ENCODE results near the gene ZNF79. TPM values are rescaled to one million over a fixed set of nuclear protein-coding genes. Genes with fewer than 3 reads are reported as not detected.
A peak's percentile ranks its signal among the peaks of the same experiment; 100 is the strongest.

The ZNF79 gene
- total and polyA plus RNA-seq, 3 experiments from 2014 or later: 6.8 to 19.7 (median 19.1) TPM

DNA sequence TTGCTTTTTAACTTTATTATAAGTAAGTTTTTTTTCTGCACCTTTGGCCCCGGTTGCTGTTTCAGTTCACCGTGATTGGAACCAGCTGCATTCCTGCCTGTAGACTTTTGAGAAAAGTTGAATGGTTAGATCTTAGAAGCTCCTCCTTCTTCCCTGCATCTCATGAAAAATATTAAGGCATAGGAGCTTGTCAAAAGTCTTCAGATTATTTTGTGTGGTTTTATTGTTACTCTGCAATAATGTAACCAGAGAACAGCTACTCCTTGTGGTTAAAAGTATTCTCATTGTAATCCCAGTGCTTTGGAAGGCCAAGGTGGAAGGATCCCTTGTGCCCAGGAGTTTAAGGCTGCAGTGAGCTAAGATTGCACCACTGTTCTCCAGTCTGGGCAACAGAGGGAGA, 30.5 kb upstream of the ZNF79 start:
- H3K36me3 Mint-ChIP-seq: no peaks in the 10 kb centered on the region

DNA sequence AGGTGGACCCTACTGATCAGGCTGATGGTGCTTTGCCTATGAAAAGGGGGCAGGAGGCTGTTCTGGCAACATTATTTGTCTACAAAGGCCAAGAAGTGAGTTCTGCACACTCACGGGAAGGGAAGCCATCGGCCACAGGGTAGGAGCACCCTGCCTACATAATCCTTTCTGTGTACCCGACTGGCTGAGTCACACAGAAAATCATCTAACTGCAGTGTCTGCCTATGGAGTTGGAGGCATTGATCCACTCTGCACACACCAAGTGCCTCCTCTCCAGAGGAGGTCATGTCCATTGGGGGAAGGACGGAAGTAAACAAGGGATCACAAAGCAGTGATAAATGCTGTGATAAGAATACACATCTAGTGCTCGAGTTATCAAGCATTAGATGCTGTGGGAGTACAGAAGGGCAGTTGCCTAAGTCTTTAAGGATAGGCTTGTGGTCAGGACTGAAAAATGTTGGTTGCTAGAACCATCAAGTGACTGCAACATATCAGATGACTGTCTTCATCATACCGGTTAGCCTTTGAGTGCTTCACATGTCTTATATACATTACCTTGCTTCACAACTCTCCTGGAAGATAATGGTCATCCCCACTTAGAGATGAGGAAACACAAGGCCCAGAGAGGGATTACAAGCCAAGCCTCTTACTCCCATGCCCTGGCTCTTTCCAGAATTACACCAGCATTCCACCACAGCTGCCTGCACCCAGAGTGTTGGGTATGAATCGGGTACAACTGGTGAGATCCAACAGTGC, 28.5 kb upstream of the ZNF79 start:
- Histone ChIP-seq H3K36me3 (ENCODE audit: insufficient read depth, low read length) (no peaks in the 10 kb centered on the region), H3K4me3 (ENCODE audit: low read length) (no peak overlapping the region), H3K27me3 (ENCODE audit: insufficient read depth, low read length, poor library complexity, severe bottlenecking) (peaks cover 49% of the 10 kb centered on the region), H3K4me1 (ENCODE audit: insufficient read depth, low read length) (peaks cover 18% of the 10 kb centered on the region), H3K9me3 (ENCODE audit: low read length) (no peaks in the 10 kb centered on the region), H3K27ac (ENCODE audit: low read depth, low read length) (no peak overlapping the region)
- peaks cover 17 to 56% of the 10 kb centered on the region in 2 donors for H3K27me3 Mint-ChIP-seq
- H3K9me3 Mint-ChIP-seq: no peaks in the 10 kb centered on the region
- DNase-seq: no peak
- no peaks in the 10 kb centered on the region for H3K36me3 Mint-ChIP-seq
- peaks cover 11 to 18% (median 14%) of the 10 kb centered on the region in 3 donors for H3K4me1 Mint-ChIP-seq
- POLR2A ChIA-PET: interaction anchor here (2.9 kb wide), 1 partner anchor 55 kb away, joined by 18 read pairs; the partner anchor contains the start of genes LRSAM1 and RPL12
- peak overlapping the region in 3 of 8 donors; percentile 5 to 75 (median 8) for H3K27ac Mint-ChIP-seq
- CTCF ChIA-PET: interaction anchor here (1.3 kb wide), 1 partner anchor 172 kb away, joined by 3 read pairs; no protein-coding TSS in a partner anchor
- H3K4me3 Mint-ChIP-seq: peak overlapping the region; percentile 0 to 91 (median 71)

More for the DNA sequence above, 30.5 kb upstream of the ZNF79 start:
- H3K9me3 ChIP-seq (ENCODE audit: low read length): no peaks in the 10 kb centered on the region
- H3K27me3 ChIP-seq (ENCODE audit: insufficient read depth, low read length, poor library complexity, severe bottlenecking): peaks cover 58% of the 10 kb centered on the region
- no peak overlapping the region for H3K4me3 ChIP-seq (ENCODE audit: low read length)
- Mint-ChIP-seq H3K4me1 (peaks cover 22 to 31% (median 28%) of the 10 kb centered on the region in 3 donors), H3K27me3 (peaks cover 23 to 58% of the 10 kb centered on the region in 2 donors), H3K9me3 (no peaks in the 10 kb centered on the region), H3K27ac (no peak overlapping the region), H3K4me3 (no peak overlapping the region)
- no peak for DNase-seq
- H3K27ac ChIP-seq (ENCODE audit: low read depth, low read length): no peak overlapping the region
- ChIA-PET POLR2A (interaction anchor here (0.6 to 0.7 kb wide), 2 partner anchors 177 to 210 kb away, joined by 3 to 8 read pairs; no protein-coding TSS in a partner anchor), CTCF (interaction anchor here (0.7 kb wide), 2 partner anchors 29 to 1783 kb away, joined by 3 read pairs; no protein-coding TSS in a partner anchor)
- H3K36me3 ChIP-seq (ENCODE audit: insufficient read depth, low read length): no peaks in the 10 kb centered on the region
- peaks cover 27% of the 10 kb centered on the region for H3K4me1 ChIP-seq (ENCODE audit: insufficient read depth, low read length)

- CTCF ChIA-PET: interaction anchor here (0.8 to 1.9 kb wide), 11 partner anchors 8 to 339 kb away, joined by 3 to 10 read pairs (median 4); partner anchors contain the start of genes TOR2A and ZNF79
- Mint-ChIP-seq H3K9me3 (no peaks in the 10 kb centered on the region), H3K36me3 (no peaks in the 10 kb centered on the region), H3K27ac (peak overlapping the region in 2 of 8 donors; percentile 43 to 75), H3K4me3 (peak overlapping the region; percentile 13 to 91 (median 77)), H3K27me3 (peaks cover 21 to 58% of the 10 kb centered on the region in 2 donors), H3K4me1 (peaks cover 11 to 18% (median 14%) of the 10 kb centered on the region in 3 donors)
- Histone ChIP-seq H3K36me3 (ENCODE audit: insufficient read depth, low read length) (no peaks in the 10 kb centered on the region), H3K4me3 (ENCODE audit: low read length) (peak overlapping the region; percentile 42), H3K4me1 (ENCODE audit: insufficient read depth, low read length) (peaks cover 18% of the 10 kb centered on the region), H3K9me3 (ENCODE audit: low read length) (no peaks in the 10 kb centered on the region), H3K27ac (ENCODE audit: low read depth, low read length) (no peak overlapping the region), H3K27me3 (ENCODE audit: insufficient read depth, low read length, poor library complexity, severe bottlenecking) (peaks cover 47% of the 10 kb centered on the region)
- no peak for DNase-seq
- POLR2A ChIA-PET: interaction anchor here (0.5 to 2.9 kb wide), 4 partner anchors 28 to 720 kb away, joined by 3 to 18 read pairs (median 4); partner anchors contain the start of genes LRSAM1, RPL12 and ZNF79
Measured at GRCh38 chr9:127396253-127396807, 27.9 kb upstream of the ZNF79 start.

DNA sequence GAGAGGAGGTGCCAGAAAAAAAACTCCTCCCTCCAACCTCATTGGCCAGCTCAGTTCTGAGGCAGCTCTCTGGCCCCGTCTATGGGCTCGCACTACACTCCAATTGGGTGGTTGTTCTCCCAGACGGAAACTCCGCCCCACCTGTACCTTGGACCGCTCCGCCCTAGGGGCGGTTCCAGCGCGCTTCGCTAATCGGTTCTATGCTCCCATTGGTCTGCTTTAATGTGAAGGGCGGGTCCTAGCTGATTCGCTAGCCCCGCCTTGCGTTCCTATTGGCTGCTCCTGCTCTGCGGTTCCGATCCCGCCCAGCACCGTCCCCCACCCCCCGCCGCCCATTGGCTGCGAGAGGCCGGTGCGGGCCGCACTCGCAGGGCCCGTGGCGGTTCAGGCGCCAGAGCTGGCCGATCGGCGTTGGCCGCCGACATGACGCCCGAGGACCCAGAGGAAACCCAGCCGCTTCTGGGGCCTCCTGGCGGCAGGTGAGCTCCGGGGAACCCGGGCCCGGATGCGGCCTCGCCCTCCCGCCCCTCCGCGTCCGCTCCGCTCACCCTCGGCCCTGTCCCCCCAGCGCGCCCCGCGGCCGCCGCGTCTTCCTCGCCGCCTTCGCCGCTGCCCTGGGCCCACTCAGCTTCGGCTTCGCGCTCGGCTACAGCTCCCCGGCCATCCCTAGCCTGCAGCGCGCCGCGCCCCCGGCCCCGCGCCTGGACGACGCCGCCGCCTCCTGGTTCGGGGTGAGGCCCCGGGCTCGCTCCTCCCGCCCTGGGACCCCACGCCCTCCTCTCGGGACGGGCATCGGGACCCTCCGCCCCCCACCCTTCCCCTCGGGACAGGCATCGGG, 27.2 kb upstream of the ZNF79 start, which contains the start of gene SLC2A8:
SLC2A8 (plus strand) TSS at position 362 of the 838 bp plus-strand sequence; CDS start at position 424, 62 bp downstream.
- Mint-ChIP-seq H3K27me3 (peaks cover 23 to 57% of the 10 kb centered on the region in 2 donors), H3K4me3 (peak within 1 kb of the TSS; percentile 72 to 91 (median 77)), H3K9me3 (no peaks in the 10 kb centered on the region), H3K36me3 (no peaks in the 10 kb centered on the region), H3K4me1 (peaks cover 11 to 18% (median 14%) of the 10 kb centered on the region in 3 donors), H3K27ac (peak within 1 kb of the TSS in 4 of 8 donors; percentile 59 to 89 (median 70))
- ChIA-PET POLR2A (interaction anchor here (0.5 to 2.9 kb wide), 5 partner anchors 9 to 719 kb away, joined by 3 to 18 read pairs (median 3); partner anchors contain the start of genes LRSAM1, RPL12 and ZNF79), CTCF (interaction anchor here (0.8 to 1.9 kb wide), 11 partner anchors 9 to 338 kb away, joined by 3 to 10 read pairs (median 4); partner anchors contain the start of genes TOR2A and ZNF79)
- H3K27ac ChIP-seq (ENCODE audit: low read depth, low read length): peak within 1 kb of the TSS; percentile 14
- peaks cover 42% of the 10 kb centered on the region for H3K27me3 ChIP-seq (ENCODE audit: insufficient read depth, low read length, poor library complexity, severe bottlenecking)
- no peaks in the 10 kb centered on the region for H3K36me3 ChIP-seq (ENCODE audit: insufficient read depth, low read length)
- peak; percentile 74 to 97 (median 95) for DNase-seq
- peaks cover 18% of the 10 kb centered on the region for H3K4me1 ChIP-seq (ENCODE audit: insufficient read depth, low read length)
- no peaks in the 10 kb centered on the region for H3K9me3 ChIP-seq (ENCODE audit: low read length)
- peak within 1 kb of the TSS; percentile 42 for H3K4me3 ChIP-seq (ENCODE audit: low read length)

- ChIA-PET POLR2A (interaction anchor here (1.1 to 2.9 kb wide), 2 partner anchors 9 to 53 kb away, joined by 3 to 18 read pairs; partner anchors contain the start of genes LRSAM1 and RPL12), CTCF (interaction anchor here (1.3 to 1.9 kb wide), 5 partner anchors 10 to 185 kb away, joined by 3 to 10 read pairs (median 4); no protein-coding TSS in a partner anchor)
- Mint-ChIP-seq H3K9me3 (no peaks in the 10 kb centered on the region), H3K27me3 (peaks cover 23 to 52% of the 10 kb centered on the region in 2 donors), H3K36me3 (no peaks in the 10 kb centered on the region), H3K4me1 (peaks cover 11 to 18% (median 14%) of the 10 kb centered on the region in 3 donors), H3K4me3 (peak overlapping the region; percentile 20 to 88 (median 73)), H3K27ac (peak overlapping the region in 5 of 8 donors; percentile 19 to 89 (median 59))
- DNase-seq: peak in 4 of 5 donors; percentile 9 to 54 (median 27)
- peak overlapping the region; percentile 14 for H3K27ac ChIP-seq (ENCODE audit: low read depth, low read length)
- H3K4me1 ChIP-seq (ENCODE audit: insufficient read depth, low read length): peaks cover 18% of the 10 kb centered on the region
- peak overlapping the region; percentile 42 for H3K4me3 ChIP-seq (ENCODE audit: low read length)
- H3K27me3 ChIP-seq (ENCODE audit: insufficient read depth, low read length, poor library complexity, severe bottlenecking): peaks cover 37% of the 10 kb centered on the region
- H3K36me3 ChIP-seq (ENCODE audit: insufficient read depth, low read length): no peaks in the 10 kb centered on the region
- no peaks in the 10 kb centered on the region for H3K9me3 ChIP-seq (ENCODE audit: low read length)
Measured at GRCh38 chr9:127397646-127398274, 26.4 kb upstream of the ZNF79 start.

- H3K4me3 ChIP-seq (ENCODE audit: low read length): peak overlapping the region; percentile 0
- H3K27me3 ChIP-seq (ENCODE audit: insufficient read depth, low read length, poor library complexity, severe bottlenecking): peaks cover 32% of the 10 kb centered on the region
Measured at GRCh38 chr9:127398275-127398647, 25.9 kb upstream of the ZNF79 start.

More at GRCh38 chr9:127398275-127398647, 25.9 kb upstream of the ZNF79 start:
- CTCF ChIA-PET: interaction anchor here (1.9 kb wide), 1 partner anchor 183 kb away, joined by 10 read pairs; no protein-coding TSS in a partner anchor
- peaks cover 19 to 47% of the 10 kb centered on the region in 2 donors for H3K27me3 Mint-ChIP-seq
- H3K9me3 Mint-ChIP-seq: no peaks in the 10 kb centered on the region
- H3K27ac Mint-ChIP-seq: peak overlapping the region in 5 of 8 donors; percentile 19 to 89 (median 59)
- Histone ChIP-seq H3K36me3 (ENCODE audit: insufficient read depth, low read length) (no peaks in the 10 kb centered on the region), H3K27ac (ENCODE audit: low read depth, low read length) (no peak overlapping the region), H3K9me3 (ENCODE audit: low read length) (no peaks in the 10 kb centered on the region), H3K4me1 (ENCODE audit: insufficient read depth, low read length) (peaks cover 18% of the 10 kb centered on the region)
- POLR2A ChIA-PET: interaction anchor here (2.9 kb wide), 1 partner anchor 53 kb away, joined by 18 read pairs; the partner anchor contains the start of genes LRSAM1 and RPL12
- no peak for DNase-seq
- H3K36me3 Mint-ChIP-seq: no peaks in the 10 kb centered on the region
- H3K4me1 Mint-ChIP-seq: peaks cover 11 to 18% (median 14%) of the 10 kb centered on the region in 3 donors
- H3K4me3 Mint-ChIP-seq: peak overlapping the region; percentile 20 to 88 (median 73)
